Lower leg skin (tissue), 3 donors: ENCODE data around the gene HMGB2.

ENCODE experiments used
- POLR2A ChIP-seq, 2 donors: fragments of 450-650 bp; IDR thresholded peaks; one replicate each; pipeline ENCODE4 v1.6.1; 2016 to 2017; ENCODE audit warnings: antibody characterized with exemption in 2 of 2, mild to moderate bottlenecking in 1 of 2, moderate library complexity in 1 of 2
- TF ChIP-seq, protein P1 (sequence below), 3 donors: fragments of 450-650 bp; IDR thresholded peaks; one replicate each; pipeline ENCODE4 v1.5.1; 2016; ENCODE audit warnings: antibody characterized with exemption in 3 of 3, mild to moderate bottlenecking in 3 of 3, moderate library complexity in 2 of 3

DNA sequence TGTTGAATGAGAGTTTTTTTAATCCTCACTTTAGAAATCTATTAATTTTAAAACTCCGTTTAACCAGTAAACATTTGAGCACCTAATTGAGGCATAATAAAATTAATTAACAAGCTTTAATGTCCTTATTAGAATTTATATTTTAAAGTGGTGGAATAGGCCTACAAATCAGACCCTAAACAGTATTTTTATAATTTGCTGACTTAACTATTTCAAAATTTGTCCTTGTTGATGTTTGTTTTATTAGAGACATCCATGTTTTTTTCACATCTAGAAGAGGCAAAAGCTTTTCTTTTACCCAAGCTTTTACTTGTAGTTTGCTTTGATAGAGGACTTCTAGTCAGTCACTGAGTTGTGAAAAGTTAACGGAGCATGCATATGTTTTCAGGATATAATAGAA is 40.4 kb upstream of the HMGB2 start:
- TF ChIP-seq, protein P1, sequence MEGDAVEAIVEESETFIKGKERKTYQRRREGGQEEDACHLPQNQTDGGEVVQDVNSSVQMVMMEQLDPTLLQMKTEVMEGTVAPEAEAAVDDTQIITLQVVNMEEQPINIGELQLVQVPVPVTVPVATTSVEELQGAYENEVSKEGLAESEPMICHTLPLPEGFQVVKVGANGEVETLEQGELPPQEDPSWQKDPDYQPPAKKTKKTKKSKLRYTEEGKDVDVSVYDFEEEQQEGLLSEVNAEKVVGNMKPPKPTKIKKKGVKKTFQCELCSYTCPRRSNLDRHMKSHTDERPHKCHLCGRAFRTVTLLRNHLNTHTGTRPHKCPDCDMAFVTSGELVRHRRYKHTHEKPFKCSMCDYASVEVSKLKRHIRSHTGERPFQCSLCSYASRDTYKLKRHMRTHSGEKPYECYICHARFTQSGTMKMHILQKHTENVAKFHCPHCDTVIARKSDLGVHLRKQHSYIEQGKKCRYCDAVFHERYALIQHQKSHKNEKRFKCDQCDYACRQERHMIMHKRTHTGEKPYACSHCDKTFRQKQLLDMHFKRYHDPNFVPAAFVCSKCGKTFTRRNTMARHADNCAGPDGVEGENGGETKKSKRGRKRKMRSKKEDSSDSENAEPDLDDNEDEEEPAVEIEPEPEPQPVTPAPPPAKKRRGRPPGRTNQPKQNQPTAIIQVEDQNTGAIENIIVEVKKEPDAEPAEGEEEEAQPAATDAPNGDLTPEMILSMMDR (IDR thresholded peaks at IDR 0.05), result no peak
- no peak for TF ChIP-seq POLR2A (IDR thresholded peaks at IDR 0.05)
